Measurements from ENCODE around the gene CYP2C18. TPM values are rescaled to one million over a fixed set of nuclear protein-coding genes. Genes with fewer than 3 reads are reported as not detected.
"Not testable (repeated sequence)": the region's sequence is repeated elsewhere in the genome, so short reads cannot be mapped to it uniquely, and the experiment has no call there.

The CYP2C18 gene
- total RNA-seq, 1 experiment from 2014 or later = 0.17 TPM

DNA sequence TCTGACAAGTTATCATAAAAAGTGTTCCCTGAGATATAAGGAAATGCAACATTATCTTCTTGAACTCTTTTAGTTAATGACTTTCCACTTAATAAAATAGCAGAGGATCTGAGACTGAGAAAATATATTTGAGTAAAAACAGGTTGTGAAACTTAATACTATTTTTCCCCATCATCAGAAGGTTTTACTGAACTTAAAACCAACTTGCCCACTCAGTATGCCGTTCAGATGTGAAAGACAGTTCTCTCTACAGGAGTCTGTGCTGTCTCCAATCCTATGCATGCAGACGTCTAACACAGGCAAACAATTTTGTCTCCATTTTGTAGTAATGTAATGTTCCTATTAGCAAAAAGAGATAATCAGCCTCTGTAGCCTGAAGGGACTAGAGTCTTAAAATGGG is 38.2 kb upstream of the CYP2C18 start:
- intact Hi-C loops (cut with micrococcal nuclease) = no loop called here
- Histone ChIP-seq H4K20me1 (ENCODE audit: insufficient read depth) (no peaks in the 10 kb centered on the region), H3K79me2 (ENCODE audit: insufficient read depth, low read length) (no peaks in the 10 kb centered on the region), H3K27ac (ENCODE audit: low read depth, low read length) (no peak overlapping the region), H3K36me3 (ENCODE audit: control insufficient read depth in 1 of 2, insufficient read depth in 2 of 2, low read length in 2 of 2) (no peaks in the 10 kb centered on the region), H3K9me3 (ENCODE audit: control insufficient read depth in 1 of 2, insufficient read depth in 1 of 2, low read depth in 1 of 2, low read length in 2 of 2) (no peaks in the 10 kb centered on the region), H3K4me1 (ENCODE audit: control insufficient read depth in 1 of 2, insufficient read depth in 2 of 2, low read length in 2 of 2) (no peaks in the 10 kb centered on the region), H3K9me2 (ENCODE audit: insufficient read depth) (no peaks in the 10 kb centered on the region), H3K27me3 (ENCODE audit: insufficient read depth, low read length) (no peaks in the 10 kb centered on the region), H2AFZ (ENCODE audit: low read depth, low read length, poor library complexity, severe bottlenecking) (no peak overlapping the region), H3K4me3 (replicated peaks in 1 of 2; ENCODE audit: low read depth in 1 of 2, low read length in 2 of 2) (no peak overlapping the region), H3K4me2 (ENCODE audit: low read length) (no peak overlapping the region), H3K9ac (ENCODE audit: low read length) (no peak overlapping the region)
- ChIA-PET RAD21 (ENCODE audit: low non-redundant PET in 1 of 2, low total read pairs in 2 of 2, uncharacterized antibody in 2 of 2, unreplicated experiment in 2 of 2) (no interaction called here), POLR2A (no interaction called here), CTCF (no interaction called here)
- TF ChIP-seq ZNF274 (IDR thresholded peaks at IDR 0.05; ENCODE audit: low read depth, low read length) (no peak), CEBPB (IDR thresholded peaks at IDR 0.05; ENCODE audit: low read depth) (no peak), SIN3A (IDR thresholded peaks at IDR 0.05; ENCODE audit: low read depth) (no peak), SRF (IDR thresholded peaks at IDR 0.05; ENCODE audit: low read depth) (no peak)
- TF ChIP-seq, protein P1, sequence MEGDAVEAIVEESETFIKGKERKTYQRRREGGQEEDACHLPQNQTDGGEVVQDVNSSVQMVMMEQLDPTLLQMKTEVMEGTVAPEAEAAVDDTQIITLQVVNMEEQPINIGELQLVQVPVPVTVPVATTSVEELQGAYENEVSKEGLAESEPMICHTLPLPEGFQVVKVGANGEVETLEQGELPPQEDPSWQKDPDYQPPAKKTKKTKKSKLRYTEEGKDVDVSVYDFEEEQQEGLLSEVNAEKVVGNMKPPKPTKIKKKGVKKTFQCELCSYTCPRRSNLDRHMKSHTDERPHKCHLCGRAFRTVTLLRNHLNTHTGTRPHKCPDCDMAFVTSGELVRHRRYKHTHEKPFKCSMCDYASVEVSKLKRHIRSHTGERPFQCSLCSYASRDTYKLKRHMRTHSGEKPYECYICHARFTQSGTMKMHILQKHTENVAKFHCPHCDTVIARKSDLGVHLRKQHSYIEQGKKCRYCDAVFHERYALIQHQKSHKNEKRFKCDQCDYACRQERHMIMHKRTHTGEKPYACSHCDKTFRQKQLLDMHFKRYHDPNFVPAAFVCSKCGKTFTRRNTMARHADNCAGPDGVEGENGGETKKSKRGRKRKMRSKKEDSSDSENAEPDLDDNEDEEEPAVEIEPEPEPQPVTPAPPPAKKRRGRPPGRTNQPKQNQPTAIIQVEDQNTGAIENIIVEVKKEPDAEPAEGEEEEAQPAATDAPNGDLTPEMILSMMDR (IDR thresholded peaks at IDR 0.05 in 2 of 3, conservative IDR thresholded peaks at IDR 0.05 in 1 of 3; ENCODE audit: borderline replicate concordance in 1 of 3, insufficient read depth in 1 of 3, low read depth in 2 of 3, low read length in 2 of 3) = no peak
- BruUV-seq (replicated peaks) = no TSS peak
- DNase-seq (ENCODE audit: low read depth, low spot score) (no peak), ATAC-seq (no peak)

GRCh38 chr10:94655201-94655600 is 28.3 kb upstream of the CYP2C18 start:
- H3K9ac ChIP-seq (ENCODE audit: low read length); H3K27me3 ChIP-seq (ENCODE audit: insufficient read depth, low read length); POLR2A ChIA-PET; H3K4me2 ChIP-seq (ENCODE audit: low read length); H3K9me2 ChIP-seq (ENCODE audit: insufficient read depth); H3K36me3 ChIP-seq (ENCODE audit: control insufficient read depth in 1 of 2, insufficient read depth in 2 of 2, low read length in 2 of 2); intact Hi-C loops (cut with micrococcal nuclease); DNase-seq (ENCODE audit: low read depth, low spot score); H4K20me1 ChIP-seq (ENCODE audit: insufficient read depth); ATAC-seq; H3K4me1 ChIP-seq (ENCODE audit: control insufficient read depth in 1 of 2, insufficient read depth in 2 of 2, low read length in 2 of 2); BruUV-seq (replicated peaks); H3K9me3 ChIP-seq (ENCODE audit: control insufficient read depth in 1 of 2, insufficient read depth in 1 of 2, low read depth in 1 of 2, low read length in 2 of 2); H3K79me2 ChIP-seq (ENCODE audit: insufficient read depth, low read length); CTCF ChIA-PET; H2AFZ ChIP-seq (ENCODE audit: low read depth, low read length, poor library complexity, severe bottlenecking); RAD21 ChIA-PET (ENCODE audit: low non-redundant PET in 1 of 2, low total read pairs in 2 of 2, uncharacterized antibody in 2 of 2, unreplicated experiment in 2 of 2); H3K27ac ChIP-seq (ENCODE audit: low read depth, low read length); H3K4me3 ChIP-seq (replicated peaks in 1 of 2; ENCODE audit: low read depth in 1 of 2, low read length in 2 of 2): not testable (repeated sequence)

DNA sequence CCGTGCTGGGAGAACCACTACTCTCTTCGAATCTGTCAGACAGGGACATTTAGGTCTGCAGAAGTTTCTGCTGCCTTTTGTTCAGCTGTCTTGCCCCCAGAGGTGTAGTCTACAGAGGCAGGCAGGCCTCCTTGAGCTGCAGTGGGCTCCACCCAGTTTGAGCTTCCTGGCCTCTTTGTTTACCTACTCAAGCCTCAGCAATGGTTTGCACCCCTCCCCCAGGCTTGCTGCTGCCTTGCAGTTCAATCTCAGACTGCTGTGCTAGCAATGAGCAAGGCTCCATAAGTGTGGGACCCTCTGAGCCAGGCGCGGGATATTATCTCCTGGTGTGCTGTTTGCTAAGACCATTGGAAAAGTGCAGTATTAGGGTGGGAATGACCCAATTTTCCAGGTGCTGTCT is 20.5 kb upstream of the CYP2C18 start:
- H3K27ac ChIP-seq (ENCODE audit: low read depth, low read length); H3K9me3 ChIP-seq (ENCODE audit: control insufficient read depth in 1 of 2, insufficient read depth in 1 of 2, low read depth in 1 of 2, low read length in 2 of 2); RAD21 ChIA-PET (ENCODE audit: low non-redundant PET in 1 of 2, low total read pairs in 2 of 2, uncharacterized antibody in 2 of 2, unreplicated experiment in 2 of 2); ATAC-seq; intact Hi-C loops (cut with micrococcal nuclease); H3K4me1 ChIP-seq (ENCODE audit: control insufficient read depth in 1 of 2, insufficient read depth in 2 of 2, low read length in 2 of 2); H3K9me2 ChIP-seq (ENCODE audit: insufficient read depth); H3K9ac ChIP-seq (ENCODE audit: low read length); H3K27me3 ChIP-seq (ENCODE audit: insufficient read depth, low read length); H2AFZ ChIP-seq (ENCODE audit: low read depth, low read length, poor library complexity, severe bottlenecking); H4K20me1 ChIP-seq (ENCODE audit: insufficient read depth); H3K36me3 ChIP-seq (ENCODE audit: control insufficient read depth in 1 of 2, insufficient read depth in 2 of 2, low read length in 2 of 2); DNase-seq (ENCODE audit: low read depth, low spot score); H3K79me2 ChIP-seq (ENCODE audit: insufficient read depth, low read length); BruUV-seq (replicated peaks); CTCF ChIA-PET; H3K4me2 ChIP-seq (ENCODE audit: low read length); H3K4me3 ChIP-seq (replicated peaks in 1 of 2; ENCODE audit: low read depth in 1 of 2, low read length in 2 of 2); POLR2A ChIA-PET: not testable (repeated sequence)
